Trophoblast cell (in vitro differentiated cells and primary cell): Measurements from ENCODE around the gene MYRF.

Source experiments
- DNase-seq, 2 donors: peaks; one replicate each; pipeline ENCODE4 v3.0.0-alpha.2; 2016
- H2AFZ ChIP-seq: 2 replicates; pipeline ENCODE4 v1.6.1; 2013; ENCODE audit warnings: low read length, moderate library complexity, mild to moderate bottlenecking; ENCODE audit not compliant: insufficient read depth, poor library complexity
- H2AK5ac ChIP-seq: 2 replicates; pipeline ENCODE4 v1.6.1; 2013; ENCODE audit warnings: mild to moderate bottlenecking, low read length
- H2BK120ac ChIP-seq: 2 replicates; pipeline ENCODE4 v1.6.1; 2013; ENCODE audit warnings: low read length, mild to moderate bottlenecking, moderate library complexity; ENCODE audit not compliant: insufficient read depth, poor library complexity
- H2BK12ac ChIP-seq: 2 replicates; pipeline ENCODE4 v1.6.1; 2013; ENCODE audit warnings: mild to moderate bottlenecking, low read length, moderate library complexity
- H2BK5ac ChIP-seq: 2 replicates; pipeline ENCODE4 v1.6.1; 2013; ENCODE audit warnings: low read length, low read depth, moderate library complexity, mild to moderate bottlenecking; ENCODE audit not compliant: poor library complexity
- H3K14ac ChIP-seq: 2 replicates; pipeline ENCODE4 v1.6.1; 2013; ENCODE audit warnings: mild to moderate bottlenecking, low read length
- H3K18ac ChIP-seq: 2 replicates; pipeline ENCODE4 v1.6.1; 2013; ENCODE audit warnings: mild to moderate bottlenecking, low read length
- H3K23ac ChIP-seq: 2 replicates; pipeline ENCODE4 v1.6.1; 2013; ENCODE audit warnings: low read length
- H3K27ac ChIP-seq: 2 replicates; pipeline ENCODE4 v1.5.1; 2013; ENCODE audit warnings: low read depth, mild to moderate bottlenecking, inconsistent platforms, low read length, moderate library complexity
- H3K27me3 ChIP-seq: 2 replicates; pipeline ENCODE4 v1.6.1; 2013; ENCODE audit warnings: inconsistent platforms, mild to moderate bottlenecking, low read length, moderate library complexity; ENCODE audit not compliant: insufficient read depth
- H3K36me3 ChIP-seq, 2 experiments: 1 replicate in 1 of 2; 2 replicates in 1 of 2; pipeline ENCODE4 v1.6.1; 2013; ENCODE audit warnings: low read length in 2 of 2, mild to moderate bottlenecking in 2 of 2, moderate library complexity in 1 of 2; ENCODE audit not compliant: insufficient read depth in 2 of 2, control insufficient read depth in 1 of 2
- H3K4ac ChIP-seq: 2 replicates; pipeline ENCODE4 v1.6.1; 2013; ENCODE audit warnings: low read depth, mild to moderate bottlenecking, low read length, moderate library complexity
- H3K4me1 ChIP-seq, 2 experiments: 1 replicate in 1 of 2; 2 replicates in 1 of 2; pipeline ENCODE4 v1.6.1; 2013; ENCODE audit warnings: low read length in 2 of 2, mild to moderate bottlenecking in 2 of 2, moderate library complexity in 1 of 2; ENCODE audit not compliant: insufficient read depth in 2 of 2, control insufficient read depth in 1 of 2
- H3K4me2 ChIP-seq: 2 replicates; pipeline ENCODE4 v1.6.1; 2013; ENCODE audit warnings: inconsistent platforms, mild to moderate bottlenecking, low read length, moderate library complexity
- H3K4me3 ChIP-seq: 2 replicates; pipeline ENCODE4 v1.5.1; 2013; ENCODE audit warnings: mild to moderate bottlenecking, low read depth, low read length, inconsistent platforms
- H3K79me1 ChIP-seq: one replicate; pipeline ENCODE4 v1.6.1; 2013; ENCODE audit warnings: low read length
- H3K79me2 ChIP-seq: 2 replicates; pipeline ENCODE4 v1.6.1; 2013; ENCODE audit warnings: low read length, mild to moderate bottlenecking; ENCODE audit not compliant: control insufficient read depth, insufficient read depth, poor library complexity
- H3K9ac ChIP-seq: 2 replicates; pipeline ENCODE4 v1.6.1; 2013; ENCODE audit warnings: mild to moderate bottlenecking, low read length
- H3K9me3 ChIP-seq: 2 replicates; pipeline ENCODE4 v1.6.1; 2013; ENCODE audit warnings: low read depth, mild to moderate bottlenecking, control low read depth, inconsistent platforms, low read length; ENCODE audit not compliant: insufficient read depth
- H4K12ac ChIP-seq: 2 replicates; pipeline ENCODE4 v1.6.1; 2013; ENCODE audit warnings: low read depth, mild to moderate bottlenecking, low read length, moderate library complexity
- H4K8ac ChIP-seq: 2 replicates; pipeline ENCODE4 v1.6.1; 2013; ENCODE audit warnings: low read depth, mild to moderate bottlenecking, low read length, moderate library complexity
- H4K91ac ChIP-seq: one replicate; pipeline ENCODE4 v1.6.1; 2013; ENCODE audit warnings: low read depth, mild to moderate bottlenecking, low read length, moderate library complexity
- WGBS: extraction: QIAGEN DNeasy Blood & Tissue Kit; methylation state at CpG from one replicate; pipeline ENCODE4 v1.1.7; 2013; ENCODE audit warnings: missing lambda C conversion rate; ENCODE audit not compliant: insufficient read length, insufficient coverage; ENCODE audit errors: extremely low coverage; 5-methylcytosine and 5-hydroxymethylcytosine counted together

Gene MYRF

GRCh38 chr11:61832207-61832606 lies 79.8 kb downstream of the MYRF start:
- Histone ChIP-seq H3K18ac (no peak overlapping the region), H3K14ac (no peak overlapping the region), H3K27ac (no peak overlapping the region), H3K4me1 (peaks cover 19 to 39% of the 10 kb centered on the region in 2 experiments), H4K12ac (no peak overlapping the region), H4K8ac (no peak overlapping the region), H2AFZ (no peak overlapping the region), H2BK5ac (no peak overlapping the region), H3K23ac (no peak overlapping the region), H3K36me3 (peaks cover 31 to 33% of the 10 kb centered on the region in 2 experiments), H3K9ac (no peak overlapping the region), H2AK5ac (no peak overlapping the region), H2BK120ac (no peak overlapping the region), H3K79me1 (peaks cover 21% of the 10 kb centered on the region), H3K79me2 (peaks cover 40% of the 10 kb centered on the region), H2BK12ac (no peak overlapping the region), H3K27me3 (no peaks in the 10 kb centered on the region), H3K9me3 (peaks cover 4% of the 10 kb centered on the region), H4K91ac (no peak overlapping the region), H3K4me3 (no peak overlapping the region), H3K4me2 (no peak overlapping the region), H3K4ac (peak overlapping the region; percentile 18)
- WGBS: no CpG with 5 or more reads among the region's 4 CpGs
- no peak for DNase-seq

- Histone ChIP-seq H3K9me3 (peaks cover 4% of the 10 kb centered on the region), H4K8ac (no peak overlapping the region), H3K36me3 (peaks cover 37 to 39% of the 10 kb centered on the region in 2 experiments), H4K12ac (no peak overlapping the region), H3K14ac (no peak overlapping the region), H3K79me1 (peaks cover 16% of the 10 kb centered on the region), H3K27me3 (no peaks in the 10 kb centered on the region), H3K79me2 (peaks cover 37% of the 10 kb centered on the region), H3K27ac (no peak overlapping the region), H3K23ac (no peak overlapping the region), H2AFZ (no peak overlapping the region), H2BK12ac (no peak overlapping the region), H3K18ac (peak overlapping the region; percentile 27), H3K9ac (no peak overlapping the region), H3K4me1 (peaks cover 19 to 38% of the 10 kb centered on the region in 2 experiments), H4K91ac (no peak overlapping the region), H3K4me2 (no peak overlapping the region), H3K4ac (peak overlapping the region; percentile 18), H3K4me3 (no peak overlapping the region), H2BK5ac (no peak overlapping the region), H2AK5ac (no peak overlapping the region), H2BK120ac (no peak overlapping the region)
- WGBS: no CpG with 5 or more reads among the region's 7 CpGs
- DNase-seq: no peak
Observed at GRCh38 chr11:61832754-61833153, 80.3 kb downstream of the MYRF start.

GRCh38 chr11:61833471-61833870 lies 81.0 kb downstream of the MYRF start:
- Histone ChIP-seq H2BK5ac (no peak overlapping the region), H3K79me1 (peaks cover 10% of the 10 kb centered on the region), H3K27me3 (no peaks in the 10 kb centered on the region), H3K14ac (no peak overlapping the region), H2BK120ac (no peak overlapping the region), H4K12ac (no peak overlapping the region), H3K23ac (no peak overlapping the region), H3K18ac (no peak overlapping the region), H4K91ac (no peak overlapping the region), H2AFZ (no peak overlapping the region), H3K4me3 (no peak overlapping the region), H2AK5ac (no peak overlapping the region), H3K79me2 (peaks cover 33% of the 10 kb centered on the region), H3K4ac (peak overlapping the region; percentile 50), H3K4me2 (no peak overlapping the region), H3K27ac (no peak overlapping the region), H2BK12ac (no peak overlapping the region), H3K9ac (no peak overlapping the region), H3K36me3 (peaks cover 44 to 46% of the 10 kb centered on the region in 2 experiments), H3K4me1 (peaks cover 19 to 38% of the 10 kb centered on the region in 2 experiments), H3K9me3 (peaks cover 4% of the 10 kb centered on the region), H4K8ac (no peak overlapping the region)
- DNase-seq: peak in 1 of 2 donors; percentile 47
- WGBS: no CpG with 5 or more reads among the region's 11 CpGs

- no peak overlapping the region for H4K12ac ChIP-seq
- no peak overlapping the region for H3K9ac ChIP-seq
- peaks cover 48 to 50% of the 10 kb centered on the region in 2 experiments for H3K36me3 ChIP-seq
- H2BK5ac ChIP-seq: no peak overlapping the region
- H3K27me3 ChIP-seq: no peaks in the 10 kb centered on the region
- H3K18ac ChIP-seq: peak overlapping the region; percentile 3
- peaks cover 28% of the 10 kb centered on the region for H3K79me2 ChIP-seq
- no peak overlapping the region for H2AK5ac ChIP-seq
- no CpG with 5 or more reads among the region's 12 CpGs for WGBS
- H3K9me3 ChIP-seq: peaks cover 4% of the 10 kb centered on the region
- H3K14ac ChIP-seq: no peak overlapping the region
- no peak overlapping the region for H2AFZ ChIP-seq
- no peak overlapping the region for H4K8ac ChIP-seq
- H3K27ac ChIP-seq: no peak overlapping the region
- DNase-seq: no peak
- H3K4me2 ChIP-seq: no peak overlapping the region
- no peak overlapping the region for H2BK12ac ChIP-seq
- peak overlapping the region; percentile 50 for H3K4ac ChIP-seq
- no peak overlapping the region for H2BK120ac ChIP-seq
- no peak overlapping the region for H4K91ac ChIP-seq
- H3K4me1 ChIP-seq: peaks cover 19 to 38% of the 10 kb centered on the region in 2 experiments
- H3K4me3 ChIP-seq: no peak overlapping the region
- peaks cover 5% of the 10 kb centered on the region for H3K79me1 ChIP-seq
- no peak overlapping the region for H3K23ac ChIP-seq
Observed at GRCh38 chr11:61833926-61834277, 81.5 kb downstream of the MYRF start.
